Measurements from ENCODE around the gene OR2AJ1.

Gene OR2AJ1

DNA sequence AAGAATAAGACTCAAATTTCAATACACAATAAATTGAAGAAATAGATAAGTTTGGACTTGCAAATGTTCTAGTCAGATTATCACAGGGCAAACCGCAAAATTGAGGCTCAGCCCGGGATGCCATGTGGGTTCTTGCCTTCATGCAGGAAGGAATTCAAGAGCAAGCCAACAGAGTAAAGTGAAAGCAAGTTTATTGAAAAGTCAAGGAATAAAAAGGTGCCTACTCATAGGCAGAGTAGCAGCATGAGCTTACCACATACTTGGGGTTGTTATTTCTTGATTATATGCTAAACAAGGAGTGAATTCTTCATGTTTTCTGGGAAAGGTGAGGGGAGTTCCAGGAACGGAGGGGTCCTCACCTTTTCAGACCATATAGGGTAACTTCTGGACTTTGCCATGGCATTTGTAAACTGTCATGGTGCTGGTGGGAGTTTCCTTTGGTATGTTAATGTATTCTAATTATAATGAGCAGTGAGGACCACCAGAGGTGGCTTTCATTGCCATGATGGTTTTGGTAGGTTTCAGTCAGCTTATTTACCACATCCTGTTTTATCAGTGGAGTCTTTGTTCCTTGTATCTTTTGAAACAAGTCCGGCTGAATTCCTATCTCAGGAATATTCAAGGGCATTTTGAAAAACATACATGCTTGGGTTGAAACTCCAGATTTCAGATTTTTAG is 38.4 kb downstream of the OR2AJ1 start:
- no peak for DNase-seq

DNA sequence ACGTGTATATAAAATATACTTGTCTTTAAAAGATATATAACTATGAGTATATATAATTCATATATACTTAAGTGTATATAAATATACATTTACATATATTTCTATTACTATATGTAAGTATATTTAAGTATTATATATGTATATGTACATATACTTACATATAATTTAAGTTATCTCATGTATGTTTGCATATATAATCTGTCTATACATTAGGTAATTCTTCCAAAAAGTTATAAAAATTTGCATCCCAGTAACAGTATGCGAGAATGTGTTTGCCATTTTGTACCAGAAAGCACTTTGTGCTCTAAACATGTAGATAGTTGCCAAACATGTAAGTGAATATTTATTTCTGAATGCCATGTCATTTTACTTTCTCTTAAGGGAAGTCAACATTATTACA is 40.2 kb downstream of the OR2AJ1 start, which contains the start of gene OR2AK2:
Gene OR2AK2 (plus strand): TSS at position 301 of the 400 bp plus-strand sequence. CDS start 144 bp downstream, outside the sequence.
- DNase-seq = no peak

DNA sequence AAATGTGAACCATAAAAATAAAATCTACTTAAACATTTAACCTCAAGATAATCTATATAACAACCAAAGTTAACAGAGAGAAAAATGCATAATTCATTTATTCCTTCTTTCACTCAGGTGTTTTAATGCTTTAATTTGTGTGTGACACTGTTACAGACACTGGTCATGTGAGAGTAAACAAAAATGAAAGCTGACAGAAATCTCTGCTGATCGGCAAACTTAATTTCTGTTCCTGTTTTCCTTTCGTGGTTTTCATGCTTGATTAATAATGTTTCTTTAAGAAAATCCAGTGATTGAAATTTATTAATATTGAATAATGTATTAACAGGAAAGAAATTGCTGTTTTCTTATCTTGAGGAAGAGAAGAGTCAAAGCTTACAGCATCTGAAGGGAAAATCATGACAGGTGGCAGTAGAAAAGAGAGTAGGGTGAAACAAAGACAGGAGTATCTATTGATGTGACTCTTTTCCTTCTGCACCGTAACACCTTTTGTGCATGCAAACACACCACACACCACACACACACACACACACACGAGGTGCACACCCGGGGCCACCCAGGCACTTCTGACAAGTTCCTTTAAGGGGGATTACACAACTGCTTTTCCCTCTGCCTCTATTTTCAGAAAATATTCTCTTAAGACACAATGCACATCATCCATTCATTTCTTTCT is 42.0 kb downstream of the OR2AJ1 start:
- DNase-seq = no peak
